ENCODE results near the gene GJA3. TPM values are rescaled to one million over a fixed set of nuclear protein-coding genes. Genes with fewer than 3 reads are reported as not detected.
A peak's percentile ranks its signal among the peaks of the same experiment; 100 is the strongest.

Gene GJA3
- total RNA-seq, 4 donors from 2014 or later = not detected

- H3K27me3 ChIP-seq = peaks cover 33 to 35% (median 33%) of the 10 kb centered on the region in 3 donors
- in situ Hi-C loops (cut with MboI; ENCODE audit: low sequenced_read_pairs in 4 of 4) (loop anchor here (10.0 to 25.0 kb wide), 5 partner anchors 89 to 739 kb away; partner anchors contain the start of gene XPO4 (in 1 of the 4)), intact Hi-C loops (cut with DNase I; ENCODE audit: low total_unique reads) (no loop called here)
- TF ChIP-seq, protein P1, sequence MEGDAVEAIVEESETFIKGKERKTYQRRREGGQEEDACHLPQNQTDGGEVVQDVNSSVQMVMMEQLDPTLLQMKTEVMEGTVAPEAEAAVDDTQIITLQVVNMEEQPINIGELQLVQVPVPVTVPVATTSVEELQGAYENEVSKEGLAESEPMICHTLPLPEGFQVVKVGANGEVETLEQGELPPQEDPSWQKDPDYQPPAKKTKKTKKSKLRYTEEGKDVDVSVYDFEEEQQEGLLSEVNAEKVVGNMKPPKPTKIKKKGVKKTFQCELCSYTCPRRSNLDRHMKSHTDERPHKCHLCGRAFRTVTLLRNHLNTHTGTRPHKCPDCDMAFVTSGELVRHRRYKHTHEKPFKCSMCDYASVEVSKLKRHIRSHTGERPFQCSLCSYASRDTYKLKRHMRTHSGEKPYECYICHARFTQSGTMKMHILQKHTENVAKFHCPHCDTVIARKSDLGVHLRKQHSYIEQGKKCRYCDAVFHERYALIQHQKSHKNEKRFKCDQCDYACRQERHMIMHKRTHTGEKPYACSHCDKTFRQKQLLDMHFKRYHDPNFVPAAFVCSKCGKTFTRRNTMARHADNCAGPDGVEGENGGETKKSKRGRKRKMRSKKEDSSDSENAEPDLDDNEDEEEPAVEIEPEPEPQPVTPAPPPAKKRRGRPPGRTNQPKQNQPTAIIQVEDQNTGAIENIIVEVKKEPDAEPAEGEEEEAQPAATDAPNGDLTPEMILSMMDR (IDR thresholded peaks at IDR 0.05 in 4 of 5, conservative IDR thresholded peaks at IDR 0.05 in 1 of 5) = no peak
- TF ChIP-seq POLR2A (IDR thresholded peaks at IDR 0.05) = no peak
- no peaks in the 10 kb centered on the region for H3K36me3 ChIP-seq
- peaks cover 3 to 7% of the 10 kb centered on the region in 2 donors for H3K4me1 ChIP-seq
- no peak for ATAC-seq
- DNase-seq = no peak
- no peak overlapping the region for H3K27ac ChIP-seq
- no peaks in the 10 kb centered on the region for H3K9me3 ChIP-seq
- no peak overlapping the region for H3K4me3 ChIP-seq
Measured at GRCh38 chr13:20198781-20199180, 37.9 kb upstream of the GJA3 start.

DNA sequence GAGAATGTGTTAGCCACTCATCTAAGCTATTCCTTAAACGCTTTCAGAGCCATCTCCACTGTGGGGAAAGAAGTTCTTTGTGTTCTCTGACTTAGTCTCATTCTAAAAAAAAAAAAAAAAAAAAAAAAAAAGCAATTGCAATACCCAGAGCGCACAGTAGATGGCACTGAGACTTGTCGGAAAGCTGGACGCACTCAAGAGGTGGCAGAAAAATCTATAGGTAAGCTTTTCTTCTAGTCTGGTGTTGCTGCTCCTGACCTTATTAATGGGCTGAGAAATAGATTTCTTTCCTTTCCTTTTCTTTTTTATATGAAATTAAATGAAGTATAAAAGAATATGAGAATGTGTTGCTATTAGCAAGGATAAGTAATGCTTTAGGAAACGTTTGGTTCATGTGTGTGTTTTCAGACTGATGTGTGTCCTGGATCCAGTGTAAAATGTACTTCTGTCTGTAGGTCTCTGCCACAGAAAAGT, 36.5 kb upstream of the GJA3 start:
- H3K36me3 ChIP-seq = no peaks in the 10 kb centered on the region
- H3K9me3 ChIP-seq = no peaks in the 10 kb centered on the region
- no peak overlapping the region for H3K27ac ChIP-seq
- in situ Hi-C loops (cut with MboI; ENCODE audit: low sequenced_read_pairs in 4 of 4) (loop anchor here (10.0 to 25.0 kb wide), 5 partner anchors 90 to 740 kb away; partner anchors contain the start of gene XPO4 (in 1 of the 4)), intact Hi-C loops (cut with DNase I; ENCODE audit: low total_unique reads) (loop anchor here (1.0 kb wide), 1 partner anchor 292 kb away; no protein-coding TSS in a partner anchor)
- H3K27me3 ChIP-seq = peaks cover 44 to 49% (median 47%) of the 10 kb centered on the region in 3 donors
- TF ChIP-seq, protein P1 (IDR thresholded peaks at IDR 0.05 in 4 of 5, conservative IDR thresholded peaks at IDR 0.05 in 1 of 5) = peak; percentile 19 to 73 (median 35)
- TF ChIP-seq POLR2A (IDR thresholded peaks at IDR 0.05) = no peak
- ATAC-seq (peak in 1 of 2 donors; percentile 49), DNase-seq (no peak)
- H3K4me3 ChIP-seq = no peak overlapping the region
- peaks cover 14 to 15% of the 10 kb centered on the region in 2 donors for H3K4me1 ChIP-seq

GRCh38 chr13:20195801-20196200, 34.9 kb upstream of the GJA3 start:
- ATAC-seq (no peak), DNase-seq (no peak)
- peaks cover 17 to 19% of the 10 kb centered on the region in 2 donors for H3K4me1 ChIP-seq
- intact Hi-C loops (cut with DNase I; ENCODE audit: low total_unique reads) = no loop called here
- no peaks in the 10 kb centered on the region for H3K36me3 ChIP-seq
- peaks cover 54 to 63% (median 59%) of the 10 kb centered on the region in 3 donors for H3K27me3 ChIP-seq
- H3K27ac ChIP-seq = no peak overlapping the region
- no peaks in the 10 kb centered on the region for H3K9me3 ChIP-seq
- no peak for TF ChIP-seq POLR2A (IDR thresholded peaks at IDR 0.05)
- TF ChIP-seq, protein P1 (IDR thresholded peaks at IDR 0.05 in 4 of 5, conservative IDR thresholded peaks at IDR 0.05 in 1 of 5) = no peak
- H3K4me3 ChIP-seq = no peak overlapping the region
- in situ Hi-C loops (cut with MboI; ENCODE audit: low sequenced_read_pairs in 4 of 4) = loop anchor here (10.0 to 25.0 kb wide), 5 partner anchors 92 to 742 kb away; partner anchors contain the start of gene XPO4 (in 1 of the 4)

GRCh38 chr13:20193907-20194631, 33.2 kb upstream of the GJA3 start:
- intact Hi-C loops (cut with DNase I; ENCODE audit: low total_unique reads) = no loop called here

More at GRCh38 chr13:20193907-20194631, 33.2 kb upstream of the GJA3 start:
- Histone ChIP-seq H3K36me3 (no peaks in the 10 kb centered on the region), H3K27ac (no peak overlapping the region), H3K4me1 (peaks cover 17 to 19% of the 10 kb centered on the region in 2 donors), H3K9me3 (no peaks in the 10 kb centered on the region), H3K4me3 (peak overlapping the region in 3 of 4 donors; percentile 50 to 65 (median 62)), H3K27me3 (peaks cover 54 to 65% (median 59%) of the 10 kb centered on the region in 3 donors)
- ATAC-seq (no peak), DNase-seq (no peak)
- in situ Hi-C loops (cut with MboI; ENCODE audit: low sequenced_read_pairs in 4 of 4) = loop anchor here (10.0 to 25.0 kb wide), 5 partner anchors 93 to 743 kb away; partner anchors contain the start of gene XPO4 (in 1 of the 4)
- no peak for TF ChIP-seq POLR2A (IDR thresholded peaks at IDR 0.05)
- TF ChIP-seq, protein P1 (IDR thresholded peaks at IDR 0.05 in 4 of 5, conservative IDR thresholded peaks at IDR 0.05 in 1 of 5) = no peak
